Heart left ventricle (tissue), 16 donors: Measurements from ENCODE around the gene DAND5. TPM values are rescaled to one million over a fixed set of nuclear protein-coding genes. Genes with fewer than 3 reads are reported as not detected.

ENCODE experiments used
- ATAC-seq, 4 donors: fragments of 200-7000 bp; cut with Tn5 transposase; one replicate each; pipeline ENCODE4 v1.9.1; 2020 to 2022; ENCODE audit warnings: moderate library complexity in 4 of 4, mild to moderate bottlenecking in 3 of 4, moderate number of reproducible peaks in 1 of 4
- DNase-seq, 5 donors: peaks; one replicate each; pipeline ENCODE4 v3.0.0-alpha.2; 2020
- H3K27ac ChIP-seq, 12 donors: fragments of 200-600 bp; sonication (generic) in 4 of 12; one replicate each; pipeline versions ENCODE4 v1.5.0 to v1.8.0; 2016 to 2022; ENCODE audit warnings: mild to moderate bottlenecking in 2 of 12
- H3K27me3 ChIP-seq, 9 donors: fragments of 200-600 bp; sonication (generic) in 2 of 9; one replicate each; pipeline versions ENCODE4 v1.5.1 to v1.8.0; 2016 to 2022; ENCODE audit warnings: mild to moderate bottlenecking in 3 of 9
- H3K36me3 ChIP-seq, 9 donors: fragments of 200-600 bp; sonication (generic) in 2 of 9; one replicate each; pipeline versions ENCODE4 v1.5.0 to v1.8.0; 2018 to 2022; ENCODE audit warnings: mild to moderate bottlenecking in 2 of 9
- H3K4me1 ChIP-seq, 12 donors: fragments of 200-600 bp; sonication (generic) in 4 of 12; one replicate each; pipeline versions ENCODE4 v1.5.0 to v1.8.0; 2016 to 2022; ENCODE audit warnings: mild to moderate bottlenecking in 3 of 12
- H3K4me3 ChIP-seq, 12 donors: fragments of 200-600 bp; sonication (generic) in 4 of 12; one replicate each; pipeline versions ENCODE4 v1.5.0 to v1.8.0; 2017 to 2022; ENCODE audit warnings: mild to moderate bottlenecking in 9 of 12, moderate library complexity in 4 of 12
- H3K9me3 ChIP-seq, 12 donors: fragments of 200-600 bp; sonication (generic) in 4 of 12; one replicate each; pipeline versions ENCODE4 v1.5.0 to v1.8.0; 2016 to 2022; ENCODE audit warnings: mild to moderate bottlenecking in 1 of 12
- CTCF ChIP-seq, 12 donors: fragments of 200-600 bp; sonication (generic) in 4 of 12; IDR thresholded peaks; one replicate each; pipeline versions ENCODE4 v1.5.0 to v1.8.0; 2018 to 2022; ENCODE audit warnings: antibody characterized with exemption in 12 of 12, mild to moderate bottlenecking in 5 of 12
- POLR2A ChIP-seq, 2 donors: fragments of 450-650 bp; IDR thresholded peaks; one replicate each; pipeline ENCODE4 v1.6.1; 2017; ENCODE audit warnings: antibody characterized with exemption in 2 of 2, mild to moderate bottlenecking in 2 of 2, moderate library complexity in 2 of 2
- WGBS, 4 donors: extraction: QIAGEN DNeasy Blood & Tissue Kit in 2 of 4; methylation state at CpG; one replicate each; pipeline versions ENCODE4 v1.1.5 to v1.1.7; 2013 to 2018; 5-methylcytosine and 5-hydroxymethylcytosine counted together
- intact Hi-C, 10 donors: fragments of 100-400 bp; cut with DNase I; formaldehyde crosslinking; loops; one replicate each; pipeline versions ENCODE4 v1.11.1 to v1.14.2; 2022
- polyA plus RNA-seq, 2 donors: library from polyadenylated mRNA; stranded (reverse); fragments of 200-250 nt; gene quantifications; one replicate each; pipeline ENCODE4 v1.2.3, GENCODE V29; 2013
- total RNA-seq, 9 donors: library from RNA; depleted of rRNA in 2 of 9; stranded (reverse); fragments of >200 nt in 2 of 9; fragmentation: NEBNext Ultra II Directional in 3 of 9; extraction: Animal tissue kit (Norgen Biotek cat#: 25700) in 3 of 9; gene quantifications; one replicate each; pipeline versions ENCODE4 v1.1.0 to v1.2.4, GENCODE V29; 2016 to 2023
- donor health status: ischemic (EF 13 %, LVEDD 7.1; RV severe dilation, severe dysfunction).
- donor health status: healthy with polysubstance abuse.
- donor health status: DM: no; HTN: yes; CAD: no.
- donor health status: DM: no; HTN: no; CAD: no.
- donor health status: ischemic (EF 25% LVEDD 6.9; RV normal size, moderate dysfunction).
- donor health status: ischemic (EF 25% LVEDD 5.7; RV mildly dilated, moderate dysfunction).
- donor health status: healthy.
- donor health status: DM: yes; HTN: yes; CAD: no.
- donor health status: ischemic (EF 35%, LVEDD 5.7; RV mildly dilated, moderate dysfunction).
- donor health status: nonischemic (EF 11% LVEDD 7.7; RV severe dilation, severe dysfunction).
- donor health status: DM: yes; HTN: yes; CAD: no.
- donor health status: PGD.
- donor health status: ischemic (EF 29% LVEDD 5.4; RV normal size, mild dysfunction).
- donor health status: nonischemic (EF 23%, LVEDD 6.1; RV moderate dilation, normal function).

Gene DAND5
- total and polyA plus RNA-seq, 11 donors = 1.4 to 13.6 (median 8.4) TPM

DNA sequence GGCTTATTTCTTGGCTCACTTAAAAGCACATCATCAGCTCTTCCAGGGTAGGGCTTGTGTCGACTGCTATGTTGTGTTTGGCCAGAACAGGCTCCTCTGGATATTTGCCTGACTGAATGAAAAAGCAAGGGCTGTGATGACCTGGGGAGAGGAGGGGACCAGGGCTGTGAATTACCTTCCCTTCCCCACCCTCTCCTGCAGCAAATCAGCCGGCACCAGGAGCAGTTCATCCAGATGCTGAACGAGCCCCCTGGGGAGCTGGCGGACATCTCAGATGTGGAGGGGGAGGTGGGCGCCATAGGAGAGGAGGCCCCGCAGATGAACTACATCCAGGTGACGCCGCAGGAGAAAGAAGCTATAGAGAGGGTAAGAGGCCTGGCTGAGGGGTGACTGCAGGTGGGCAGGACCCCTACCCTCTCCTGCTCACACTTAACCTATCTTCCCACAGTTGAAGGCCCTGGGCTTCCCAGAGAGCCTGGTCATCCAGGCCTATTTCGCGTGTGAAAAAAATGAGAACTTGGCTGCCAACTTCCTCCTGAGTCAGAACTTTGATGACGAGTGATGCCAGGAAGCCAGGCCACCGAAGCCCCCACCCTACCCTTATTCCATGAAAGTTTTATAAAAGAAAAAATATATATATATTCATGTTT is 16.8 kb upstream of the DAND5 start:
- H3K27me3 ChIP-seq = no peaks in the 10 kb centered on the region
- H3K36me3 ChIP-seq = peaks cover 5 to 78% (median 68%) of the 10 kb centered on the region in 9 donors

DNA sequence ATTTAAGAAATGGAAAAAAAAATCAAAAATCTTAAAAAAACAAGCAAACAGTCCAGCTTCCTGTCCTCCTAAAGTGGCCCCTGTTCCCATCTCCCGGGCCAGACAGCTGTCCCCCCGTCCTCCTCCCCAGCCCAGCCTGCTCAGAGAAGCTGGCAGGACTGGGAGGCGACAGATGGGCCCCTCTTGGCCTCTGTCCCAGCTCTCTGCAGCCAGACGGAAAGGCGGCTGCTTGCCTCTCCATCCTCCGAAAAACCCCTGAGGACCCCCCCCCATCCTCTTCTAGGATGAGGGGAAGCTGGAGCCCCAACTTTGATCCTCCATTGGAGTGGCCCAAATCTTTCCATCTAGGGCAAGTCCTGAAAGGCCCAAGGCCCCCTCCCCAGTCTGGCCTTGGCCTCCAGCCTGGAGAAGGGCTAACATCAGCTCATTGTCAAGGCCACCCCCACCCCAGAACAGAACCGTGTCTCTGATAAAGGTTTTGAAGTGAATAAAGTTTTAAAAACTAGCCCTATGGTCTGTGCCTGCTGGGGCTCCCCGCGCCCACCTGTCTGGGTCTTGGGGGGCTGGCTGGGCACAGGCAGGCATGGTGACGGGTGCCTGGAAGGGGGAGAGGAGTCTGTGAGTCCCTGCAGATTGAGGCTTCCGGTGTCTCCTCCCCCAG is 16.1 kb upstream of the DAND5 start:
- Histone ChIP-seq H3K4me1 (peaks cover 0 to 58% (median 40%) of the 10 kb centered on the region in 12 donors), H3K9me3 (no peaks in the 10 kb centered on the region), H3K36me3 (peaks cover 5 to 71% (median 62%) of the 10 kb centered on the region in 9 donors), H3K27me3 (no peaks in the 10 kb centered on the region), H3K4me3 (no peak overlapping the region), H3K27ac (peak overlapping the region in 11 of 12 donors; percentile 8 to 81 (median 51))
- no peak for TF ChIP-seq CTCF (IDR thresholded peaks at IDR 0.05)
- DNase-seq = peak in 3 of 5 donors; percentile 50 to 61 (median 56)
- intact Hi-C loops = loop anchor here in 1 of 10 donors (10.0 kb wide), 1 partner anchor 58 kb away; the partner anchor contains the start of gene GCDH
- peak; percentile 1 to 38 (median 18) for ATAC-seq
- WGBS, 4 donors = 20 to 34% (median 26%) methylated on average over 11 of the region's 11 CpGs

More for the DNA sequence above, 16.8 kb upstream of the DAND5 start:
- intact Hi-C loops = loop anchor here in 1 of 10 donors (10.0 kb wide), 1 partner anchor 58 kb away; the partner anchor contains the start of gene GCDH
- TF ChIP-seq POLR2A (IDR thresholded peaks at IDR 0.05) = no peak
- no peak for TF ChIP-seq CTCF (IDR thresholded peaks at IDR 0.05)
- peak overlapping the region in 11 of 12 donors; percentile 2 to 81 (median 51) for H3K27ac ChIP-seq
- peaks cover 0 to 60% (median 43%) of the 10 kb centered on the region in 12 donors for H3K4me1 ChIP-seq
- no peaks in the 10 kb centered on the region for H3K9me3 ChIP-seq
- peak in 1 of 5 donors; percentile 20 for DNase-seq
- 43 to 54% (median 50%) methylated on average over 12 of the region's 12 CpGs for WGBS, 4 donors
- ATAC-seq = peak in 1 of 4 donors; percentile 29
- H3K4me3 ChIP-seq = no peak overlapping the region

DNA sequence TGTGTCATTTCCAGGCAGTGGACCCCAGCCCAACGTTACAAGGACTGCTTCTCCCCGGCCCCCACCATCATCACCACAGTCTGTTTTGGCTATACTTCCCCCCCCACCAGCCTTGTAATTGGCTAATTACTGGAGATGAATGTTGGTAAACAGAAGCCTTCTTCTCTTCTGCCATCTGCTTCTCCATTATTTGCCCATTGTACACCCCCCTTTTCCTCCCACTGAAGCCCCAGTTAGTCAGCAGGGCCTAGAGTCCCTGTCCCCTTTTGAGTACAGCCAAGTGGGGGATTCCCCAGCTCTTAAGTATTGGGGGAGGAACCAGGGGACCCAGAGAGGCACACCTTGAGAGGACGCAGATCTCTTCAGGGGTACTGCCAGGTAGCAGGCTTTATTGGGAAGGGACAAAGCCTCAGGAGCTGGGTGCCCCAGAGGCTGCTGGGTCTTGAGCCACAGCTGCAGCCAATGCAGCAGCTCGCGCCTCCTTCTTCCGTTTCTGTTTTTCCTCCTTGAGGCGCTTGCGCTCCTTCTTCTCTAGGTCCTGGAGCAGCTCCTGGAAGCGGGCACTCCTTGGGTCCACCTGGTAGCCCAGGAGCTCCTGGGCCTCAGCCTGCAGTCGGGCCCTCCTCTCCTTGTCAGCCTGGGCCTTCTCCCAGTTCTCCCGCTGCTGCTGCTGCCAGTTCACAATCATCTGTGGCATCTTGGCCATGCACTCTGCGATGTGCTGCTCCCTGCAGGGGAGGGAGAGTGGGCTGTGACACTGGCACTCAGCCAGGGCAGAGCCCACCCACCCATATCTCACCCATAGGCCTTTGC is 15.4 kb upstream of the DAND5 start:
- no peaks in the 10 kb centered on the region for H3K27me3 ChIP-seq
- no peaks in the 10 kb centered on the region for H3K9me3 ChIP-seq
- no peak for TF ChIP-seq POLR2A (IDR thresholded peaks at IDR 0.05)
- no peak for TF ChIP-seq CTCF (IDR thresholded peaks at IDR 0.05)
- H3K27ac ChIP-seq = peak overlapping the region in 7 of 12 donors; percentile 29 to 81 (median 57)
- ATAC-seq (no peak), DNase-seq (peak in 1 of 5 donors; percentile 21)
- intact Hi-C loops = loop anchor here in 1 of 10 donors (10.0 kb wide), 1 partner anchor 59 kb away; the partner anchor contains the start of gene GCDH
- H3K4me3 ChIP-seq = no peak overlapping the region
- peaks cover 0 to 64% (median 55%) of the 10 kb centered on the region in 9 donors for H3K36me3 ChIP-seq
- peaks cover 0 to 58% (median 40%) of the 10 kb centered on the region in 12 donors for H3K4me1 ChIP-seq
- WGBS, 4 donors = 47 to 58% (median 53%) methylated on average over 11 to 12 of the region's 12 CpGs
